ENCODE measurements around the gene VRK1.

The VRK1 gene

DNA sequence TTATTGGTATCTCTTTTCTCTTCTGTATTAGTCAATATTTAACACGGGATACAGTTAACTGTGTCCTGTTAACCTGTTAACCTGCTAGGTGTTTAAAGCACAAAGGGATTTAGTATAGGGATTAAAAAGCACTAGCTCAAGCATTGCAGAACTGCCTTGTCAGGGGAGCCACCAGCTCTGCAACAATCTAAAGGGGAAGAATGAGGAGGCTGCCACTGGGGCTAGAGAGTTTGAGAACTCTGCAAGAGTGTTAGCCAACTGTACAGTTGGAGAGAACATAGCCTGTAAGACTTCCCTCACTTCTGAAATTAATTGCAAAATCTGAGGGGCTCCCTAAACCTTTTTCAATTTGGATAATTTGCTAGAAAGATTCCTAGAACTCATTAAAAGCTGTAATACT is 6.5 kb upstream of the VRK1 start:
- no peak for DNase-seq (ENCODE audit: low read depth in 2 of 2)

DNA sequence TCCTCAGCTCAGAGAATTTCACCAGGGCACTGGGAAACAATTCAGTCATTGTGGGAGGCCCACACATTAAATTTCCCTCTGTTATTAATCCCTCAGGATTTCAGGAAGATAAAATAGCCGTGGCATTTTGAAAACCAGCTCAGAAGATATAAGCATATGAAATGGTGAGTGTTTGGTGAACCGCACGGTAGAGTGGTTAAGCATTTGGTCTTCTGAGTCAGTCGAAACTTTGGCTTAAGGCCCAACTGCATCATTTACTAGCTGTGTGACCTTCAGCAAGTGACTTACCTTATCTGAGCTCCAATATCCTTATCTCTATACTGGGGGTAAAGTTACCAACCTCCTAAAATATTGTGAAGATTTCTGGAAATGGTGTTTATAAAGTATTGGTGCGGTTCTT is 5.2 kb upstream of the VRK1 start:
- DNase-seq (ENCODE audit: low read depth in 2 of 2), result no peak

DNA sequence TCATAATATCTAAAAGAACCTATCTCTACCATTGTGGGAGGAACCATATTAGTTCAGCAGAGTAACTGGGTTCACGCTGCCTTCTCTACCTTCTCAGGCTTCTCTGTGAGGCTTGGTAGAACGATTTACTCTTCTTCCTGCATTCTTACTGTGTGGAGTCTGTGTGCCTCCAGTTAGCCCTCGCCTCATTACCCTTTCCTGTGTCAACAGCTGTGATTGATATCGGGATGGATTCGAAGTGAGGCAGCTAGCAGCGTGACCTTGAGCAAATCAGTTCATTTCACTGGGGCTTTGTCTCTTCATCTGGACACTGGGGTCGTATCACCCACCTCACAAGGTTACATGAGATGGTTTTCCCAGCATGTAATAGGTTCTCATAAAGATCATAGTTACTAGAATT is 4.6 kb upstream of the VRK1 start:
- DNase-seq (ENCODE audit: low read depth in 2 of 2), result no peak

DNA sequence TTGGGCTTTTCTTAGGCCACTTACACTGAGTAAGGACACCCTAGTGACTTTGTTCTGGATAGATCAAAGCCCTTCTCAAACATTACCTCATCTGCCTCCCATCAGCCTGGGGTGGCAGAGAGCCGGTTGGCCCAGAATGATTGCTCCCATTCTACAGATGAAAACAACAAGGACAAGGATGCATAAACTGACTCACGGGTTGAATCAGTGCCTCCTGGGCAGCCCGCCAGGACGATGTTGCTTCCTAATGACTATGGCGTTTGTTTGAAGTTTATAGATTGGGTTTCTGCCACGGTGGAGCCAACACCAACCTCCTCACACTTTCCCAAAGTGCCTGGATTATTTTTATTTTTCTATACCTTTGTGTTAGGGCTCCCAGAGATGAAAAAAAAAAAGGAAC is 3.6 kb upstream of the VRK1 start:
- DNase-seq (ENCODE audit: low read depth in 2 of 2), result no peak

DNA sequence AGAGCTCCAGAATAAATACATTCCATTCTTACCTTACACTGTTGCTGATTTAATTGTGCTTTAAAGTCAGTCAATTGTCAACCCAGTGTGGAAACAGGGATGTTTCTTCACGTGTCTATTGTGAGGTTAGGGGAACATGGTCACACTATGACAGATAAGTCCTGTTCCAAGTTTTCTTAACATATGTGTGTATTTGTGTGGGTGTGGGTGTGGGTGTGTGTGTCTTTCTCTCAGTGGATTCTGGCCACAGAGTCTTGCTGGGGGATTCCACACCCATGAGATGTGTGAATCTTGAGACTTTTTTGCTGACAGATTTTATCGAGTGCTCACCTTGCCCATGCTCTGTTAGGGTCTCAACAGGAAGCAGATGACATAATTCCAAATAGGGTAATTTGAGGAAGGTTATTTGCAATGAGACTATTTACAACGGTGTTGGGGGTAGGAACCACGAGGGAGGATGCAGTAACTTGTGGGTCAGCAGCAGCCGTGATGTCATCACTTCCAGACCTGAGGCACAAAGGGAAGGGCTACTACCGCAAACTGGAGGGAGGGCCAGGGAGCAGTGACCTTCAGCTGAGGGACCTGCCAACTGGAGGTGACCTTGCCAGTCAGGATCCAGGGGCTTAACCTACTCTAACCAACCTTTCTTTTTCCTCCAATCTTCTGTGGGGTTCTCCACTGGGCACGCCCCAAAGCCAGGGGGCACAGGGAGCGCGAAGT is 1.9 kb upstream of the VRK1 start:
- DNase-seq (ENCODE audit: low read depth in 2 of 2), result no peak

DNA sequence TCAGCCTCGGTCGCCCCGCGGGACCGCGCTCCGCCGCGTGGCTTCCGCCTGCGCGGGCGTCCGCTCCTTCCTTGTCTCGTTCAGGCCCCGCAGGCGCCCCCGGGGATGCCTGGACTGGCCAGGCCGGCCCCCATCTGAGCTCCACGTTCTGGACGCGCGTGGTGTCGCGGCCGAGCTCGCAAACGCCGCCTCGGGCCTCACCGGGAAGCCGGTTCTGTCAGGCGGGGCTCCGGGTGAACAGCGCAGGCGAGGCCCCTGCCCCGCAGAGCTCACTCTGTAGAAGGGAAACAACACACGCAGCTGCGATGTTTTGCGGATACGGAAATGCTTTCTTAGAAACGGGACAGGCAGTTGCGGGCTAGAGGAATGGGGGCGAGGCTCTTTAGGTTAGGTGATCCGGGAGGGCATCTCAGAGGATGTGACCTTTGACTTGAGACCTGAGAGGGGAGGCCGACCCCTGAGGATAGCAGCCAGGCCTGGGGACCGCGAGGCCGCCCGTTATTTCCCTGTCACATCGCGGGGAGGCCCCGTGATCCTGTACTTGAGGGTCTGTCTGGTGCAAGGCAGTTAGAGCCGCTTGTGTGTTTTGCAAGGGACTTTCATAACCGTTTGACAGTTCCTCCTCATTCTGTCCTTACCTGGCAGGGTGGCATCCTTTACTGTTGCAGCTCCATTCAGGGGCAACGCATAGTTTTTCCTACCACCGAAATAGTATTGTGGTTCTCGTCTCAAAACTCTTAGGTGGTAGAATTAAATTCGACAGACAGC is 584 bp downstream of the VRK1 start:
- no peak for DNase-seq (ENCODE audit: low read depth in 2 of 2)

DNA sequence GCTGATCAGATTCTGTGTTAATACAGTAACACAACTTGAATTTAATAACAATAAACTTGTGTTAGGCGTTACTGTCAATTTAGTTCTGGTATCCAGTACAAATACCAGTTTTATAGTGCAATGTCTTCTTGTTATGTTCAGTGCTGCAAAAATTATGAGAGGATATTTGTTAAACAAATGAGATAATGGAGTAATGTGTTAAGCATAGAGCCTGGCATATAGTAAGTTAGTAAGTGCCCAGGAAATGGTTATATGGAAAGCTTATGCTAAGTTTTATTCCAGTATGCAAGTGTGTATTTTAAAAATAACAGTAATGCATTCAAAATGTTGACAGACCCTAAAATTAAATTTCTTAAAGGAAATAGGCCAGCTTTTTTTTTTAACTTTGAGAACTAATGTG is 1.8 kb downstream of the VRK1 start:
- no peak for DNase-seq (ENCODE audit: low read depth in 2 of 2)

DNA sequence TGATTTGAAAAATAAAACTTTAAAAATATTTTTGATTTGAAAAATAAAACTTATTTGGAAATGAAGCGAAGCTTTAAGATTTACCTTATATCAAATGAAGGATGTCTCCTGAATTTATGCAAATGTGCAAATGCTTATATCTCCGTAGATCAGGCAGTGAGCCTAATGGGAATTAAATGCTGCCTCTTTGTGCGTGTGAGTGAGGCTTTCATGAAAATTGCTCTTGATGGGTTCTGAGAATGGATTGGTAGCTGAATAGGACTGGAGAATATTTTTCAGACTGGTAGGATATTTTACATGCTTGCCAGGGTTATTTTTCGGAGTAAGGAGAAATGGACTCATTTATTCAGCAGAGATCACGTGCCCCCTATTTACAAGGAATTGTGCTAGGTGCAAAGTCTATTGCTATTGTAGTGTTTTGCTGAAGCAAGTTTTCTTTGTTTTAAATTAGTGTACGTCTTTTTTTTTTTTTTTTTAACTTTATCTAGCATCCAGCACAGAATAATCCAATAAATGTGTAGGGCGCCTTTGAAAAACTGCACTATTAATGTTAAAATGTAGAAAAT is 2.4 kb downstream of the VRK1 start:
- no peak for DNase-seq (ENCODE audit: low read depth in 2 of 2)

DNA sequence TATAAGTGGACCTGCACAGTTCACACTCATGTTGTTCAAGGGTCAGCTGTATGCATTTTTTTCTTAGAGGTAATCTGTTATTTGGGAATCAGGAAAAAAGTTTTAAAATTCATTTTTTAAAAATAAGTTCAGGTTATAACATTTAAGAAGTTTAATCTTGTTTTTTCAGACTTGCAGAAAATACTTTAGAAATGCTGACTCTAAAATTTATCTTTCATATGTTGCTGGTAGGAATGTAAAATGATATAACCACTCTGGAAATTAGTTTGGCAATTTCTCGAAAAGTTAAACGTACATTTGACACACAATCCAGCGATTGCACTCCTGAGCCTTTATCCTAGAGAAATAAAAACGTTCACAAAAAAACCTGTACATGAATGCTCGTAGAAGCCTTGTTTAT is 4.7 kb downstream of the VRK1 start:
- no peak for DNase-seq (ENCODE audit: low read depth in 2 of 2)

DNA sequence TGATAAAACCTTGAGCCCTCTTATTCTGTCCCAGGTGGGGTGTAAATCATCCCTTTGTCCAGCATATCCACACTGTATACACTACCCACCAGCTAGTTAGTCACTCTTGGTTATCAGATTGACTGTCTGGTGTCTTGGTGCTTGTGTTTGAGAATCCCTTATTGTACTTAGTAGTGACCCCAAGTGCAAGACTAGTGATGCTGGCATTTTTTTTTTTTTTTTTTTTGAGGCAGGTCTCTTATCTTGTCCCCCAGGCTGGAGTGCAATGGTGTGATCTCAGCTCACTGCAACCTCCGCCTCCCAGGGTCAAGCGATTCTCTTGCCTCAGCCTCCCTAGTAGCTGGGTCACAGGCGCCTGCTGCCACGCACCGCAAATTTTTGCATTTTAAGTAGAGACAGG is 5.8 kb downstream of the VRK1 start:
- DNase-seq (ENCODE audit: low read depth in 2 of 2), result no peak

DNA sequence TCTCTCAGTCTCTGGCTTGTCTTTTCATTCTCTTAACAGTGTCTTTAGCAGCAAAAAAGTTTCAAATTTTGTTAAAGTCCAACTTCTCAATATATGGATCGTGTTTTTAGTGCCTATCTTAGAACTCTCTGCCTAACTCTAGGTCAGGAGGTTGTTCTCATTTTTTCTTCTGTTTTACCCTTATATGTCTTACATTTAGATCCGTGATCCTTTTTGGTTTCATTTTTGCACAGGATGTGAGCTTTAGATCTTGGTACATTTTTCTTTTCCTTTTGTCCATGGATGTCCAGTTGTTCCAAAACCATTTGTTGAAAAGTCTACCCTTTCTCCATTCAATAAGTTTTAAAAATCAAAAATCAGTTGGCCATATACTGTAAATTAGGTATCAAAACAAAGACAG is 6.8 kb downstream of the VRK1 start:
- no peak for DNase-seq (ENCODE audit: low read depth in 2 of 2)

DNA sequence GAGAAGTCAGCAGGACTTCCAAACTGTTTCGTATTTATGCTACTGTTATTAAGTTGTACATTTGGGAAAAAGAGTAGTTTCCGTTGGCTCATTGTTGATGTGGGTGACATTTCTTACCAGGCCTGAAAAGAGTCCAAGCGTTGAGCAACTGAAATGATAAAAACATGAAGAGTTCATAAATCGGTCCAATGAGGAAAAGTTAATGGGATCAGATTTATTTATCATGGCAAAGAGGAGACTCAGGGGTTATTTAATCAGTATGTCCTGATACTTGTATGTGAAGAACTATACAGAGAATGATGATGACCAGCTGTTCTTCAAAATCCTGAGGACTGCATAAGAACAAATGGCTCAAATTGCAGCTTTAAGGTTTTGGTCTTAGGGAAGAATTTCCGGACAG is 7.7 kb downstream of the VRK1 start:
- DNase-seq (ENCODE audit: low read depth in 2 of 2), result no peak

DNA sequence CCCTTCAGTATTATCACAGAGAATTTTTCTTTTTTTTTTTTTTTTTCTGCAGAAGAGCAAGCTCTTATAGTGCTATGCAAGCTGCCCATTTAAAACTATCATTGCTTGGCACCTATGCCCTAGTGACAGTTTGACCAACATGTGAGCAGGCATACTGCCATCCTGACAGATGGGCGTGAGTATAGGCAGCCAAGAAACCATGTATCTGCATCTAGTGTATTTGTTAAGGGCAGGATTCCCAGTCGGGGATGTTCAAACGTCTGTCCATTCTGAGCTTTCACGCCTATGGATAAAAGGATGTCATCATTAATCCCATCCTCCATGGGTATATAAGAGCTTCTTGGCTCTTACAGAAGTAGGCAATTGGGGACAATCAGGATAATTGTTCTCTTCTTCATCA is 8.8 kb downstream of the VRK1 start:
- no peak for DNase-seq (ENCODE audit: low read depth in 2 of 2)

DNA sequence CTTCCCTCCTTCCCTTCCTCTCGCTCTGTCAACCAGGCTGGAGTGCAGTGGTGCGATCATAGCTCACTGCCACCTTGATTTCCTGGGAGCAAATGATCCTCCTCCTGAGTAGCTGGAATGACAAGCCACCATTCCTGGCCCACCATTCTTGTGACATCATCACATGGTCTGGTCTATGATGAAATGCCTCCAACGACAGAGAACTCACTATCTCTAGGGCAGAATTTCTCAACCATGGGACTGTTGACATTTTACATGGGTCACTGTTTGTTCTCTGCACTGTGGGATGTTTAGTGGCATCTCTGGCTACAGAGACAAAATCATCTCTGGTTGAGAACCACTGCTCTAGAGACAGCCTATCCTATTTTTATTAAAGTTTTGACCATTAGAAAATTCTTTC is 9.7 kb downstream of the VRK1 start:
- no peak for DNase-seq (ENCODE audit: low read depth in 2 of 2)

DNA sequence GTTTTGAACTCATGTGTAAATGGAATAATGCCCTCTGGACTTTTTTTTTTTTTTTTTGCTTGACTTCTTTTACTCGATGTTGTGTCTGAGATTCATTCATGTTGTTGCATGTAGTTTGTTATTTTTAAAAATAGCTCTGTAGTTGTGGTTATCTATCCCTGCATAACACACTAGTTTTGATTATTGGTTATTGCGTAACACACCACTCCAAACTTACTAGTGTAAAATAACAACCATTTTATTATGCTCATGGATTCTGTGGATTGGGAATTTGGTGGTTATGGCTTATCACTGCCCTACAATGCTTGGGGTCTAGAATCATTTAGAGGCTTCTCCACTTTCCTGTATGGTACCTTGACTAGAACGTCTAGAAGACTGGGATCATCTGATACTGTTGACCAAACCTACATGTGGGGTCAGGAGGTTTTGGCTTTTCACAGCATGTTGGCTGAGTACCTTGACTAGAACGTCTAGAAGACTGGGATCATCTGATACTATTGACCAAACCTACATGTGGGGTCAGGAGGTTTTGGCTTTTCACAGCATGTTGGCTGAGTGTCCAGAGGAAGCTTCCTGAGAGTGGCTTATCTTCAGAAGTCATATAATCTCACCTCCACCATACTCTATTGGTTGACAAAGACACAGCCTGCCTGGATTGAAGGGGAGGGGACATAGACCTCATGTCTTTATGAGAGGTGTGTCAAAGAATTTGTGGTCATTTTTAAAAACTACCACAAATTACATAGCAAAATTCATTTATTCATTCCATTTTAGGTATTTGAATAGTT is 11.6 kb downstream of the VRK1 start:
- DNase-seq (ENCODE audit: low read depth in 2 of 2), result no peak

DNA sequence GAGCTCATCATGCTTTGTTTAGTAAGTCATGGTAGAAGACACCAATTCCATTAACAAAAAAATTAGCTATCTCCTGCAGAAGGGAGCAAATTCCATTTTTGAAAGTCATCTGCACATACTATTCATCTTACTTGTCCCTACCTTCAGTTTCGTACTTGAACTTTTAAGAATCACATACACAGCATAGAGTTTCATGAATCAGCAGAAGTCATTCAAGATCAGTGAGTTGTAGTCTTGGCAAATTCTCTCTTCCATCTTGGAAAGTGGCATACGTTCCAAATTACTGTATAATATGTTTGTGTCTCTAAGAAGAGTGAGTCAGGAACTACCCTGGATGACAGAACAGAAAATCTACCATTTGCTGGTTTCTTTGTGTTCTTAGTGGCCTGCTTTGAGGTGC is 14.1 kb downstream of the VRK1 start:
- no peak for DNase-seq (ENCODE audit: low read depth in 2 of 2)

DNA sequence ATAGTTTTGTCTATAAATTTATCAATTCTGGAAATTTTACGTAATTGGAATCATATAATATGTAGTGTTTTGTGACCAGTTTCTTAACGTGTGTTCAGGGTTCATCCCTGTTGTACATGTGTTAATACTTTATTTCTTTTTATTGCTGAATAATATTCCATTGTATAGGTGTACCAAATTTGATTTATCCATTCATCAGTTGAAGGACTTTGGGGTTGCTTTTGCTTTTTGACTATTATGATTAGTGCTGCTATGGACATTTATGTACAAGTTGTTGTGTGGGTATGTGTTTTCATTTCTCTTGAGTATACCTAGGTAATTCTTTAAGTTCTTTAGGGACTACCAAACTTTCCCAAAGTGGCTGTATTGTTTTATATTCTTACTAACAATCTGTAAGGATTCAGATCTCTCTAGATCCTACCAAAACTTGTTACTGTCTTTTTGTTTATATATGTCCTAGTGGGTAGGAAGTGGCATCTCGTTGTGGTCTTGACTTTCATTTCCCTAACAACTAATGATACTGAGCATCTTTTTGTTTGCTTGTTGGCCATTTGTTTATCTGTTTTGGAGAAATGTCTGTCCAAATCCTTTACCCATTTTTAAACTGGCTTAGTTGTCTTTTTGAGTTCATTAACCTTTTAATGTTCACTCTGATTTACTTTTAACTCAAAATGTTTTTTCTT is 14.9 kb downstream of the VRK1 start:
- DNase-seq (ENCODE audit: low read depth in 2 of 2), result no peak

DNA sequence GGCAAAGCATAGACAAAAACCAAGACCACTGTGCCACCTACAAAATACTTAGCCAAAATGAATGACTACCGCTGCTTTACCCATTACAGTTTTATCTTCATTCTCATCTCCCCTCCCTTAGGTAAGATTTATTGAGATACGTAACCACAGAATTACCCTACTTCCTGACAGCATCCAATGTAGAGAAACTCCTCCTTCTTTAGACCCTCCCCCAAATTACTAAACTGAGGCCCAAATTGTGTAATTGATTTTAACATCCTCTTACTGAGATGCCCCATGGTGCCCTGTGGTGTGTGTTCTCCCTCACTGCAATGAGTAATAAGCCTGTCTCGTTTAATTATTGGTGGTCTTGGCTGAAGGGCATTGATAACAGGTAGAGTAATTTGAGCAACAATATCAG is 19.1 kb downstream of the VRK1 start:
- DNase-seq (ENCODE audit: low read depth in 2 of 2), result no peak

DNA sequence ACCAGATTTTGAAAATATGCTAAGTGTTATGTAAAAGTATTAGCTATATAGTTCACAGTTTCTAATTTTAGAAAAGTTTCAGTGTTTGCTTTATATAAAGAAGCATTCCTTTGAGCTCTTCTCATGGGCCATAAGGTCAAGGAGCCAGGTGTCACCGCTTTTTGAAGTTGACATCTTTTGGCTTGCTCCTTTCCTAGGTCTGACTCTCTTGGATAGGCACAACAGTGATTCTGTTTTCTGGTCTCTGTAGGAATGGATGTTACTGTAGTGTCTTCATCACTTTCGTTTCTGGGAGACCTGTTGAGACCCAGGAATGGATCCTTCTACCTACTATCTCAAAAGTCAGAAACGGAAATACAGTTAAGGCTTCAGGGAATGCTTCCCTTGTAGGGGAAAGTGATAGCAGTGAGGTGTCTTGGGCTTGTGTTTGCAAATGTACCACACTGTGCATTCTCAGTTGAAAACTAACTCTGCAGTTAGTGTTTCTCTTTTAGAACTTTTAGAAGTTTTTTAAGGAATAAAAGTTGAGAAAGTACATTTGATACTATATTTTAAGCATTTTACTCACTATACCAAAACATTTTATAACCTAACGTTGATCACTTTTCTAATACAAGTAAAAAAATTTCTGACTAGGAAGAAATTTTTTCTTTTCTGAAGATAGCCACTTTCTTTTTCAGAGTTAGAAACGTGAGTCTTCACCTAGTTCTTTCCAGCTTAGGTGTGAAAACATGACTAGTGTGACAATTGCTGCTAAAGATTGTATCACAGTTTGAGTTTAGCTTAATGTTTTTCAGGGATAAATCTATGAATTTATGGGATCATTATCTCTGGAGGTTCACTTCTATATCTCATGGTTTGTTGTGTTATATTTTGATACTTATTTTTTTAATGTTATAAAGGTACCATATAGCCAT is 20.8 kb downstream of the VRK1 start:
- no peak for DNase-seq (ENCODE audit: low read depth in 2 of 2)

DNA sequence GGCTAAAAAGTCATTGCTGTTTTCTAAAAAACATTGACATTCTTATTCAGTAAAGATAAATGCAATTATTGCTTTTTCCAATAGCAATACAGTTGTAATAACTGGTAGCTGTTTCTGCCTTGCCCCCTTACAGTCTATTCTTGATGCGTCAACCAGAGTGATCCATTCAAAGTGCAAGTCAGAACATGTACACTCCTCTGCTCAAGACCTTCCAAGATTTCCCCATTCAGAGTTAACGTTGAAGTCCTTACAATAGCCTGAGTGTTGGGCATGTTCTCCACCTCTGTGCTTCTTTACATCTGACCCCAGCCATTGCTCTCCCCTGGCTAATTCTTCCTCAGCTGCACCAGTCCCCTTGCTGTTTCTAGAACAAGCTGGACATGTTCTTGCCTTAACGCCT is 24.3 kb downstream of the VRK1 start:
- DNase-seq (ENCODE audit: low read depth in 2 of 2), result no peak

DNA sequence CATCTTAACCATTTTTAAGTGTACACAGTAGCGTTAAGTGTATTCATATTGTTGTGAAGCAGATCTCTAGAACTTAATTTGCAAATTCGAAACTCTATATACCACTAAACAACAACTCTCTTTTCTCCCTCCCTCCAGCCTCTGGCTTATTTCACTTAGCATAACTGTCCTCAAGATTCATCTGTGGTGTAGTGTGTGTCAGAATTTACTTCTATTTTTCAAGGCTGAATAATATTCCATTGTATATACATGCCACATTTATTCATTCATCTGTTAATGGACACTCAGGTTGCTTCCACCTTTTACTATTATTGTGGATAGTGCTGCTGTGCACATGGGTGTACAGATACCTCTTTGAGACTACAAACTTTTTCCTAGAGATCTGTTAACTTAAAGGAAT is 26.5 kb downstream of the VRK1 start:
- DNase-seq (ENCODE audit: low read depth in 2 of 2), result no peak
